Measurements from ENCODE around the gene STOX1.
"Not testable (repeated sequence)": the region's sequence is repeated elsewhere in the genome, so short reads cannot be mapped to it uniquely, and the experiment has no call there.

Gene STOX1, protein sequence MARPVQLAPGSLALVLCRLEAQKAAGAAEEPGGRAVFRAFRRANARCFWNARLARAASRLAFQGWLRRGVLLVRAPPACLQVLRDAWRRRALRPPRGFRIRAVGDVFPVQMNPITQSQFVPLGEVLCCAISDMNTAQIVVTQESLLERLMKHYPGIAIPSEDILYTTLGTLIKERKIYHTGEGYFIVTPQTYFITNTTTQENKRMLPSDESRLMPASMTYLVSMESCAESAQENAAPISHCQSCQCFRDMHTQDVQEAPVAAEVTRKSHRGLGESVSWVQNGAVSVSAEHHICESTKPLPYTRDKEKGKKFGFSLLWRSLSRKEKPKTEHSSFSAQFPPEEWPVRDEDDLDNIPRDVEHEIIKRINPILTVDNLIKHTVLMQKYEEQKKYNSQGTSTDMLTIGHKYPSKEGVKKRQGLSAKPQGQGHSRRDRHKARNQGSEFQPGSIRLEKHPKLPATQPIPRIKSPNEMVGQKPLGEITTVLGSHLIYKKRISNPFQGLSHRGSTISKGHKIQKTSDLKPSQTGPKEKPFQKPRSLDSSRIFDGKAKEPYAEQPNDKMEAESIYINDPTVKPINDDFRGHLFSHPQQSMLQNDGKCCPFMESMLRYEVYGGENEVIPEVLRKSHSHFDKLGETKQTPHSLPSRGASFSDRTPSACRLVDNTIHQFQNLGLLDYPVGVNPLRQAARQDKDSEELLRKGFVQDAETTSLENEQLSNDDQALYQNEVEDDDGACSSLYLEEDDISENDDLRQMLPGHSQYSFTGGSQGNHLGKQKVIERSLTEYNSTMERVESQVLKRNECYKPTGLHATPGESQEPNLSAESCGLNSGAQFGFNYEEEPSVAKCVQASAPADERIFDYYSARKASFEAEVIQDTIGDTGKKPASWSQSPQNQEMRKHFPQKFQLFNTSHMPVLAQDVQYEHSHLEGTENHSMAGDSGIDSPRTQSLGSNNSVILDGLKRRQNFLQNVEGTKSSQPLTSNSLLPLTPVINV

GRCh38 chr10:68826764-68827591 is at the start of gene STOX1:
STOX1 (plus strand) TSS chr10:68827531; CDS start chr10:68827624, 93 bp downstream.
- Mint-ChIP-seq H3K4me3 (peak within 1 kb of the TSS; percentile 74), H3K4me1 (ENCODE audit: low read depth) (peaks cover 16% of the 10 kb centered on the region), H3K36me3 (ENCODE audit: low read depth) (no peaks in the 10 kb centered on the region), H3K9me3 (no peaks in the 10 kb centered on the region), H3K27me3 (peaks cover 3% of the 10 kb centered on the region), H3K27ac (peak within 1 kb of the TSS; percentile 44)
- DNase-seq = peak; percentile 81

DNA sequence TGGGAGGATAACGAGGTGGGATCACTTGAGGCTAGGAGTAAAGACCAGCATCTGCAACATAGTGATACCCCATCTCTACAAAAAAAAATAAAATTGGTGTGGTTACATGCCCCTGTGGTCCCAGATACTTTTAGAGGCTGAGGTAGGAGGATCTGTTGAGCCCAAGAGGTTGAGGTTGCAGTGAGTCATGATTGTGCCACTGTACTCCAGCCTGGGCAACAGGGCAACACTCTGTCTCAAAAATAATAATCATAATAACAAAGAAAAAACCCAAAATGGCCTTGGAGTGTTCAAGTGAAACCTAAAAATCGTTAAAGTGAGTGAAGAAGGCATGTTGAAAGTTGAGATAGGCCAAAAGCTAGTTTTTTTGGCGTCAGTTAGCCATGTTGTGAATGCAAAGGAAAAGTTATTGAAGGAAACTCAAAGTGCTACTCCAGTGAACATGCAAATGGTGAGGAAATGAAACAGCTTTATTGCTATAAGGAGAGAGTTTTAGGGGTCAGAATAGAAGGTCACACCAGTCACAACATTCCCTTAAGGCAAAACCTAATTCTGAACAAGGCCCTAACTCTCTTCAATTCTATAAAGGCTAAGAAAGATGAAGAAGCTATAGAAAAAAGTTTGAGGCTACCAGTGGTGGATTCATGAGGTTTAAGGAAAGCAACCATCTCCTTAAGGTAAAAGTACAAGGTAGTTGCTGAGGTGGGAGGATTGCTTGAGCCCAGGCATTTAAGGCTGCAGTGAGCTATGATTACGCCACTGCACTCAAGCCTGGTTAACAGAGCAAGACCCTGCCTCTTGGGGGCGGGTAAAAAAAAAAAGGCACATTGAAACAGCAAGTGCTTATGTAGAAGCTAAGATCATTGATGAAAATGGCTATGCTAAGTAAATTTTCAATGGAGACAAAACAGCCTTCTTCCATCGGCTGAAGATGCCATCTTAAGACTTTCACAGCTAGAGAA is 45.4 kb upstream of the STOX1 start:
- H3K36me3 Mint-ChIP-seq (ENCODE audit: low read depth) = peaks cover 94% of the 10 kb centered on the region
- no peak overlapping the region for H3K4me3 Mint-ChIP-seq
- no peaks in the 10 kb centered on the region for H3K27me3 Mint-ChIP-seq
- no peak for DNase-seq
- peak overlapping the region; percentile 22 for H3K27ac Mint-ChIP-seq
- no peaks in the 10 kb centered on the region for H3K4me1 Mint-ChIP-seq (ENCODE audit: low read depth)
- H3K9me3 Mint-ChIP-seq = no peaks in the 10 kb centered on the region

- H3K4me1 Mint-ChIP-seq (ENCODE audit: low read depth) = no peaks in the 10 kb centered on the region
- no peak for DNase-seq
- no peaks in the 10 kb centered on the region for H3K9me3 Mint-ChIP-seq
- H3K36me3 Mint-ChIP-seq (ENCODE audit: low read depth) = peaks cover 89% of the 10 kb centered on the region
- H3K4me3 Mint-ChIP-seq = no peak overlapping the region
- no peak overlapping the region for H3K27ac Mint-ChIP-seq
- H3K27me3 Mint-ChIP-seq = no peaks in the 10 kb centered on the region
Observed at GRCh38 chr10:68784476-68784875, 42.9 kb upstream of the STOX1 start.

DNA sequence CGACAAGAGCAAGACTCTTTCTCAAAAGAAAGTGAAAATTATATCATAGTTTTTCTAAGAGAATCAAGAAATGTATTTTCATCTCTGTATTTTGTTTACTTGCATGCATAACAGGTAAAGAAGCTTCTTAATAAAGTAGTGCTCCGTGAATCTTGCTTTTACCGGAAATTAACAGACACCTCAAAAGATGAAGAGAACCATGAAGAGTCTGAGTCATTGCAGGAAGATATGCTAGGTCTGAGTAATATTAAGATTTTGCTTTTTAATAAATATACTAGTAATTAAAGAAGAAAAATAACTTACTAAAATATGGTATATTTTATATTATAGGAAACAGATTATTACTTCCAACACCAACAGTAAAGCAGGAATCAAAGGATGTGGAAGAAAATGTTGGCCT is 39.5 kb upstream of the STOX1 start:
- no peak for DNase-seq
- H3K9me3 Mint-ChIP-seq = no peaks in the 10 kb centered on the region
- H3K36me3 Mint-ChIP-seq (ENCODE audit: low read depth) = peaks cover 85% of the 10 kb centered on the region
- no peak overlapping the region for H3K4me3 Mint-ChIP-seq
- H3K27ac Mint-ChIP-seq = peak overlapping the region; percentile 63
- H3K27me3 Mint-ChIP-seq = no peaks in the 10 kb centered on the region
- H3K4me1 Mint-ChIP-seq (ENCODE audit: low read depth) = no peaks in the 10 kb centered on the region

DNA sequence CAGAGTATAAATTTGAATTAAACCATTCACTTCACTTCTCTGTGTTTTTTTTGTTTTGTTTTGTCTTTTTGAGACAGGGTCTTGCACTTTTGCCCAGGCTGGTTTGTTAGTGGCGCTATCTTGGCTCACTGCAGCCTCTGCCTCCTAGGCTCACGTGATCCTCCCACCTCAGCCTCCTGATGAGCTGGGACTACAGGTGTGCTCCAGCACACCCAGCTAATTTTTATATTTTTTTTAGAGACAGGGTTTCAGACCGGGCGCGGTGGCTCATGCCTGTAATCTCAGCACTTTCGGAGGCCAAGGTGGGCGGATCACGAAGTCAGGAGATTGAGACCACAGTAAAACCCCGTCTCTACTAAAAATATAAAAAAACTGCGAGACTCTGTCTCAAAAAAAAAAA is 36.9 kb upstream of the STOX1 start:
- H3K36me3 Mint-ChIP-seq (ENCODE audit: low read depth) = peaks cover 87% of the 10 kb centered on the region
- H3K4me1 Mint-ChIP-seq (ENCODE audit: low read depth) = no peaks in the 10 kb centered on the region
- no peaks in the 10 kb centered on the region for H3K9me3 Mint-ChIP-seq
- DNase-seq = no peak
- H3K27ac Mint-ChIP-seq = no peak overlapping the region
- no peak overlapping the region for H3K4me3 Mint-ChIP-seq
- H3K27me3 Mint-ChIP-seq = no peaks in the 10 kb centered on the region

DNA sequence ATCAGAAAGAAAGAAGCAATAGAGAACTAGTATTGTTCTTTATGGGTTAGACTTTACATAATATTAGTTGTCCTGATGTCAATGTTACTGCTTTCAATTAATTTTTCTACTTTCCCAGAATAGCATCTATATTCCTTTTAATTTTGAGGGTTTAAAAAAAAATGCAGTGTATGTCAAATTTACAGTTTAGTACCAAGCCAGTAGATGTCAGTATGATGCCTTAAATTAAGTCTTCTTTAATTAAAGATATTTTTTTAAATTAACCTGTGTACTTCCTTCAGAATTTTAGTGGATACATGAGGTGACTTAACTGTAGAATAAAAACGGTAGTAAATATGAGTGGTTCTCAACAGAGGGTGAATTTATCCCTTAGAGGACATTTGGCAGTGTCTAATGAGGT is 35.2 kb upstream of the STOX1 start:
- H3K4me3 Mint-ChIP-seq = no peak overlapping the region
- no peaks in the 10 kb centered on the region for H3K9me3 Mint-ChIP-seq
- DNase-seq = no peak
- H3K27ac Mint-ChIP-seq = no peak overlapping the region
- no peaks in the 10 kb centered on the region for H3K27me3 Mint-ChIP-seq
- no peaks in the 10 kb centered on the region for H3K4me1 Mint-ChIP-seq (ENCODE audit: low read depth)
- peaks cover 81% of the 10 kb centered on the region for H3K36me3 Mint-ChIP-seq (ENCODE audit: low read depth)

DNA sequence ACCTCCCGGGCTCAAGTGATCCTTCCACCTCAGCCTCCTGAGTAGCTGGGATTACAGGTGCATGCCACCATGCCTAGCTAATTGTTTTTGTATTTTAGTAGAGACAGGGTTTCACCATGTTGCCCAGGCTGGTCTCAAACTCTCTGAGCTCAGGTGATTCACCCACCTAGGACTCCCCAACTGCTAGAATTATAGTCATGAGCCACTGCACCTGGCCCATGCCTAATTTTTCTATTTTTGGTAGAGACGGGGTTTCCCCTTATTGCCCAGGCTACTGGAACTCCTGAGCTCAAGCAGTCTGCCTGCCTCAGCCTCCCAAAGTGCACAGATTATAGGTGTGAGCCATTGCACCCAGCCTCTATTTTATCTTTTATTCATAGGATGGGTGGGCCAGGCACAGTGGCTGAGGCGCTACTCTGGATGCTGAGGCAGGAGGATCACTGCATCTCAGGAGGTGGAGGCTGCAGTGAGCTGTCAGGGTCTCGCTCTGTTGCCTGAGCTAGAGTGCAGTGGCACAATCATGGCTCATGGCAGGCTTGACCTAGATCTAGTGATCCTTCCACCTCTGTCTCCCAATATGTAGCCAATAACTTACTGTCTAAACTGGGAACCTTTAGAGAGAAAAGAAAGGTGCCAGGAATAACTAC is 31.3 kb upstream of the STOX1 start:
- no peaks in the 10 kb centered on the region for H3K27me3 Mint-ChIP-seq
- DNase-seq = no peak
- no peaks in the 10 kb centered on the region for H3K4me1 Mint-ChIP-seq (ENCODE audit: low read depth)
- H3K27ac Mint-ChIP-seq = no peak overlapping the region
- H3K4me3 Mint-ChIP-seq = no peak overlapping the region
- H3K9me3 Mint-ChIP-seq = no peaks in the 10 kb centered on the region
- peaks cover 62% of the 10 kb centered on the region for H3K36me3 Mint-ChIP-seq (ENCODE audit: low read depth)

GRCh38 chr10:68796605-68797004 is 30.7 kb upstream of the STOX1 start:
- H3K36me3 Mint-ChIP-seq (ENCODE audit: low read depth) = peaks cover 60% of the 10 kb centered on the region
- H3K27me3 Mint-ChIP-seq = no peaks in the 10 kb centered on the region
- H3K27ac Mint-ChIP-seq = no peak overlapping the region
- no peaks in the 10 kb centered on the region for H3K9me3 Mint-ChIP-seq
- no peak for DNase-seq
- H3K4me3 Mint-ChIP-seq = no peak overlapping the region
- no peaks in the 10 kb centered on the region for H3K4me1 Mint-ChIP-seq (ENCODE audit: low read depth)

- DNase-seq = no peak
- no peak overlapping the region for H3K4me3 Mint-ChIP-seq
- no peaks in the 10 kb centered on the region for H3K4me1 Mint-ChIP-seq (ENCODE audit: low read depth)
- no peak overlapping the region for H3K27ac Mint-ChIP-seq
- H3K9me3 Mint-ChIP-seq = no peaks in the 10 kb centered on the region
- no peaks in the 10 kb centered on the region for H3K27me3 Mint-ChIP-seq
- peaks cover 28% of the 10 kb centered on the region for H3K36me3 Mint-ChIP-seq (ENCODE audit: low read depth)
Observed at GRCh38 chr10:68800211-68800610, 27.1 kb upstream of the STOX1 start.

DNA sequence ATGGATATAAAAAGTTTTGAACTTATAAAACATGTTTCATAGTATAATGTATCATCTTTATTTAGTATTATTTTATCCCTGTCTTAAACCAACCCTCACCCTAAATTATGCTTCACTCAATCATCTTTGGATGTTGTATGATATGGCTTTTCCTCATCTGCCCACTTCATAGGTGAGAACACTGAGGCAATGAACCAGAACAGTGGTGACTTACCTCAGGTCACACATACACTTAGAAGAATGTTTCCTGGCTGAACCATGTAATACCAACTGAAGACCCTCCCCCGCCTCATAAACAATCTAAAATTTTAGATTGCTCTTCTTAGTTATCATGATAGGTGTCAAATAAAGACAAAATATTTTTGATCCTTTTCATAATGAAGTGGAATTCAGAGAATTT is 22.6 kb upstream of the STOX1 start:
- Mint-ChIP-seq H3K36me3 (ENCODE audit: low read depth) (no peaks in the 10 kb centered on the region), H3K9me3 (no peaks in the 10 kb centered on the region), H3K4me1 (ENCODE audit: low read depth) (no peaks in the 10 kb centered on the region), H3K27ac (no peak overlapping the region), H3K27me3 (no peaks in the 10 kb centered on the region), H3K4me3 (no peak overlapping the region)
- DNase-seq = no peak

- not testable (repeated sequence) for H3K4me3 Mint-ChIP-seq; H3K27ac Mint-ChIP-seq; H3K27me3 Mint-ChIP-seq; H3K36me3 Mint-ChIP-seq (ENCODE audit: low read depth); H3K4me1 Mint-ChIP-seq (ENCODE audit: low read depth); H3K9me3 Mint-ChIP-seq; DNase-seq
Observed at GRCh38 chr10:68810830-68811229, 16.5 kb upstream of the STOX1 start.

DNA sequence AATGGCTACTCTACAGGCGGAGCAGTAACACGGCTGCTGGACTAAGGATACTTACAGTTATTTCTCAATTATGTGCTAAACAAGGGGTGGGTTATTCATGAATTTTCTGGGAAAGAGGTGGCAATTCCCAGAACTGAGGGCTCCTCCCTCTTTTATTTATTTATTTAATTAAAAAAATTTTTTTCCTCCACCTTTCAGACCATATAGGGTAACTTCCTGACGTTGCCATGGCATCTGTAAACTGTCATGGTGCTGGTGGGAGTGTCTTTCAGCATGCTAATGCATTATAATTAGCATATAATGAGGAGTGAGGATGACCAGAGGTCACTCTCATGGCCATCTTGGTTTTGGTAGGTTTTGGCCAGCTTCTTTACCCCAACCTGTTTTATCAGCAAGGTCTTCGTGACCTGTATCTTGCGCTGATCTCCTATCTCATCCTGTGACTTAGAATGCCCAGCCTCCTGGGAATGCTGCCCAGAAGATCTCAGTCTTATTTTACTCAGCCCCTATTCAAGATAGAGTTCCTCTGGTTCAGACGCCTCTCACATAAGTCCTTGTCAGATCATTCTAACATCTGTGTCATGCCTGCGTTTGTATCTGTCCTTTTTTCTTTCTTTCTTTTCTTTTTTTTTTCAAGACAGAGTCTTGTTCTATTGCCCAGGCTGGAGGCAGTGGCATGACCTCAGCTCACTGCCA is 15.9 kb upstream of the STOX1 start:
- no peak overlapping the region for H3K27ac Mint-ChIP-seq
- no peaks in the 10 kb centered on the region for H3K4me1 Mint-ChIP-seq (ENCODE audit: low read depth)
- H3K27me3 Mint-ChIP-seq = no peaks in the 10 kb centered on the region
- DNase-seq = no peak
- H3K9me3 Mint-ChIP-seq = no peaks in the 10 kb centered on the region
- H3K36me3 Mint-ChIP-seq (ENCODE audit: low read depth) = no peaks in the 10 kb centered on the region
- H3K4me3 Mint-ChIP-seq = no peak overlapping the region

GRCh38 chr10:68812420-68812819 is 14.9 kb upstream of the STOX1 start:
- H3K4me1 Mint-ChIP-seq (ENCODE audit: low read depth) = no peaks in the 10 kb centered on the region
- H3K4me3 Mint-ChIP-seq = no peak overlapping the region
- no peaks in the 10 kb centered on the region for H3K27me3 Mint-ChIP-seq
- no peaks in the 10 kb centered on the region for H3K9me3 Mint-ChIP-seq
- no peak for DNase-seq
- H3K27ac Mint-ChIP-seq = no peak overlapping the region
- no peaks in the 10 kb centered on the region for H3K36me3 Mint-ChIP-seq (ENCODE audit: low read depth)

All from activated T-cell treated with anti-CD3 and anti-CD28 coated beads, Interleukin-2, amount 50 U/mL, for 24 hours (primary cell).